OCI-LY3 (cell line): ENCODE data around the gene L3HYPDH.

ENCODE experiments used
- H2AFZ ChIP-seq: fragments of 200-600, 300-600 bp; shearing (Covaris generic); 2 replicates; pipeline ENCODE4 v1.6.0; 2014; ENCODE audit warnings: antibody characterized with exemption, low read depth, low read length
- H3K27ac ChIP-seq: fragments of 200-600, 300-600 bp; sonication (generic); 2 replicates; pipeline ENCODE4 v1.5.1; 2014; ENCODE audit warnings: mild to moderate bottlenecking, low read length, moderate library complexity, mixed read lengths
- H3K27me3 ChIP-seq: fragments of 200-600, 300-600 bp; sonication (generic); 2 replicates; pipeline ENCODE4 v1.6.1; 2014; ENCODE audit warnings: low read depth, low read length, mixed read lengths
- H3K36me3 ChIP-seq: fragments of 200-600, 300-600 bp; sonication (generic); replicated peaks from 2 replicates; pipeline ENCODE3; 2014; ENCODE audit warnings: low read depth, low read length, mixed read lengths
- H3K4me1 ChIP-seq: fragments of 300-600, 200-600 bp; sonication (generic); 2 replicates; pipeline ENCODE4 v1.6.1; 2014; ENCODE audit warnings: low read length, mixed read lengths
- H3K4me2 ChIP-seq: fragments of 200-600, 300-600 bp; sonication (generic); 2 replicates; pipeline ENCODE4 v1.6.1; 2014; ENCODE audit warnings: low read length, mixed read lengths
- H3K4me3 ChIP-seq: fragments of 300-600, 200-600 bp; sonication (generic); 2 replicates; pipeline ENCODE4 v1.5.1; 2014; ENCODE audit warnings: antibody characterized with exemption, mild to moderate bottlenecking, low read length, moderate library complexity
- H3K79me2 ChIP-seq: fragments of 300-600, 200-600 bp; shearing (Covaris generic); 2 replicates; pipeline ENCODE4 v1.6.1; 2014; ENCODE audit warnings: mild to moderate bottlenecking, low read length, mixed read lengths
- H3K9ac ChIP-seq: fragments of 300-600, 200-600 bp; shearing (Covaris generic); 2 replicates; pipeline ENCODE4 v1.6.0; 2014; ENCODE audit warnings: mild to moderate bottlenecking, low read length, moderate library complexity
- H3K9me3 ChIP-seq: fragments of 200-600, 300-600 bp; shearing (Covaris generic); 2 replicates; pipeline ENCODE4 v1.6.1; 2014; ENCODE audit warnings: low read length, mixed read lengths; ENCODE audit not compliant: insufficient read depth
- H4K20me1 ChIP-seq: fragments of 200-600, 300-600 bp; sonication (generic); 2 replicates; pipeline ENCODE4 v1.6.1; 2016; ENCODE audit warnings: low read length, mixed read lengths; ENCODE audit not compliant: insufficient read depth
- EZH2phosphoT487 ChIP-seq: fragments of 200-600 bp; shearing (Covaris generic); IDR thresholded peaks from 2 replicates; pipeline ENCODE4 v1.6.1; 2018; ENCODE audit warnings: antibody characterized with exemption, mixed run types, low read depth
- TF ChIP-seq, protein P1 (sequence below): fragments of 200-600, 300-600 bp; sonication (generic); IDR thresholded peaks from 2 replicates; pipeline ENCODE4 v1.5.1; 2014; ENCODE audit warnings: antibody characterized with exemption, low read length, low read depth

L3HYPDH gene

DNA sequence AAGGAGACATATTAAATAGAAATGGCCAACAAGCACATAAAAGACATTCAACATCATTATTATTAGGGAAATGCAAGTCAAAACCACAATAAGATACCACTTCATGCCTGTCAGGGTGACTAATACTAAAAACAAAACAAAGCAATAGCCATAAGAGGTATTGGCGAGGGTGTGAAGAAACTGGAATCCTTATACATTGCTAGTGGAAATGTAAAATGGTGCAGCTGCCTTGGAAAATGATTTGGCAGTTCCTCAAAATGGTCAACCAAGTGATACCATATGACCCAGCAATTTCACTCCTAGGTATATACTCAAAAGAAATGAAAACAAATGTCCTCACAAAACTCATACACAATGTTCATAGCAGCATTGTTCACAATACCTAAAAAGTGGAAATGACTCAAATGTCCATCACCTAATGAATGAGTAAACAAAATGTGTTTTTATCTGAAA lies 46.0 kb downstream of the L3HYPDH start:
- Histone ChIP-seq H2AFZ (no peak overlapping the region), H4K20me1 (no peaks in the 10 kb centered on the region), H3K9ac (no peak overlapping the region), H3K27ac (no peak overlapping the region), H3K79me2 (no peaks in the 10 kb centered on the region), H3K9me3 (no peaks in the 10 kb centered on the region), H3K36me3 (no peaks in the 10 kb centered on the region), H3K4me1 (peaks cover 12% of the 10 kb centered on the region), H3K4me3 (no peak overlapping the region), H3K4me2 (no peak overlapping the region), H3K27me3 (no peaks in the 10 kb centered on the region)
- TF ChIP-seq, protein P1, sequence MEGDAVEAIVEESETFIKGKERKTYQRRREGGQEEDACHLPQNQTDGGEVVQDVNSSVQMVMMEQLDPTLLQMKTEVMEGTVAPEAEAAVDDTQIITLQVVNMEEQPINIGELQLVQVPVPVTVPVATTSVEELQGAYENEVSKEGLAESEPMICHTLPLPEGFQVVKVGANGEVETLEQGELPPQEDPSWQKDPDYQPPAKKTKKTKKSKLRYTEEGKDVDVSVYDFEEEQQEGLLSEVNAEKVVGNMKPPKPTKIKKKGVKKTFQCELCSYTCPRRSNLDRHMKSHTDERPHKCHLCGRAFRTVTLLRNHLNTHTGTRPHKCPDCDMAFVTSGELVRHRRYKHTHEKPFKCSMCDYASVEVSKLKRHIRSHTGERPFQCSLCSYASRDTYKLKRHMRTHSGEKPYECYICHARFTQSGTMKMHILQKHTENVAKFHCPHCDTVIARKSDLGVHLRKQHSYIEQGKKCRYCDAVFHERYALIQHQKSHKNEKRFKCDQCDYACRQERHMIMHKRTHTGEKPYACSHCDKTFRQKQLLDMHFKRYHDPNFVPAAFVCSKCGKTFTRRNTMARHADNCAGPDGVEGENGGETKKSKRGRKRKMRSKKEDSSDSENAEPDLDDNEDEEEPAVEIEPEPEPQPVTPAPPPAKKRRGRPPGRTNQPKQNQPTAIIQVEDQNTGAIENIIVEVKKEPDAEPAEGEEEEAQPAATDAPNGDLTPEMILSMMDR, result no peak
- no peak for TF ChIP-seq EZH2phosphoT487

DNA sequence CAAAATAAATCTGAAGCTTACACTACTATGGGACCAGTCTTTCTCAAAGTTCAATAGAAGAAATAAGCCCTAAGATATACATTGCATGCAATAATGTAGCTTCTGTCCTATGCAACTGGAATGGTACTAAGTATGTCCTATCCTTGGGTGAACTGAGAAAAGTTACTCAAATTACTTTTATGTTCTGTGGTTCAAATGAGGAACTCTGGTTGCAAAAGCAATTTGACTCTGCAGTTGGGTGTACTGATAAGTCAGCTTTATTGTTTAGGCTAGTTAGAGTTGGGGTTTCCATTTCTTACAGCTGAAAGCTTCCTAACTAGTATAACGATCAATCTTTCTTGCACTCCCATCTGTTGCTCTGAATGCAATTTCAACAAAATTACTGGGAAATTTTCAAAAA lies 48.2 kb downstream of the L3HYPDH start:
- Histone ChIP-seq H3K4me1 (peaks cover 14% of the 10 kb centered on the region), H3K27me3 (no peaks in the 10 kb centered on the region), H3K9ac (no peak overlapping the region), H3K27ac (no peak overlapping the region), H3K9me3 (no peaks in the 10 kb centered on the region), H3K4me3 (no peak overlapping the region), H3K4me2 (no peak overlapping the region), H4K20me1 (no peaks in the 10 kb centered on the region), H3K36me3 (no peaks in the 10 kb centered on the region), H3K79me2 (no peaks in the 10 kb centered on the region), H2AFZ (no peak overlapping the region)
- TF ChIP-seq, protein P1, result no peak
- TF ChIP-seq EZH2phosphoT487, result no peak

DNA sequence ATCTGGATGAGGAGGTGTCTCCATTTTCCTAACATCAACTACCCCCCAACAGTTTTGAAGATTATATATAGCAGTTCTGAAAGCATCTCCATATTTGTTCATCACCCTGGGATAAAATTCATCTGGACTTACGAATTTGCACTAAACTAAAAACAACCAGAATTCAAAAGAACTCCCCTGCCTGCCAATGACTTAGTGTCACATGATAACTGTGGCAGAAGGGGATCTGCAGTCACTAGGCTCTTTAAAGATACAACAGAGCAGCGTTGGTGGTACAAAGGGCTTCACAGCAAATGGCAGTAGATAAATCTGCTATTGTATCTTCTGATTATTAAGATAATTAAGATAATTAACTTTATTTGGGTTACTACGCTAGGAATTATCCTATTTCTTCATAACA lies 49.1 kb downstream of the L3HYPDH start:
- Histone ChIP-seq H4K20me1 (no peaks in the 10 kb centered on the region), H2AFZ (no peak overlapping the region), H3K4me2 (no peak overlapping the region), H3K27ac (no peak overlapping the region), H3K9ac (no peak overlapping the region), H3K27me3 (no peaks in the 10 kb centered on the region), H3K4me3 (no peak overlapping the region), H3K36me3 (no peaks in the 10 kb centered on the region), H3K79me2 (no peaks in the 10 kb centered on the region), H3K9me3 (no peaks in the 10 kb centered on the region), H3K4me1 (peaks cover 14% of the 10 kb centered on the region)
- no peak for TF ChIP-seq EZH2phosphoT487
- TF ChIP-seq, protein P1, result no peak

DNA sequence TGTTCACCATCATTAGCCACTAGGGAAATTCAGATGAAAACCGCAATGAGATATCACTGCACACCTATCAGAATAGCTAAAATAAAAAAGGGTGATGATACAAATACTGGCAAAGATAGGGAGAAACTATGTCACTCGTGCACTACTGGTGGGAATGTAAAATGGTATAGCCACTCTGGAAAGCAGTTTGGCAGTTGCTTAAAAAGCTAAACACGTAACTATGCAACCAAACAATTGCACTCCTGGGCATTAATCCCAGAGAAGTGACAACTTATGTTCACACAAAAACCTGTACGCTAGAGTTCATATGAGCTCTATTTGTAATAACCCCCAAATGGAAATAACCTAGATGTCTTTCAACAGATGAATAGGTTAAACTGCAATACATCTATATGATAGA lies 54.4 kb downstream of the L3HYPDH start:
- Histone ChIP-seq H3K27me3 (no peaks in the 10 kb centered on the region), H3K79me2 (no peaks in the 10 kb centered on the region), H3K9me3 (no peaks in the 10 kb centered on the region), H4K20me1 (no peaks in the 10 kb centered on the region), H3K27ac (no peak overlapping the region), H3K4me1 (peaks cover 6% of the 10 kb centered on the region; the same call in 1 of the 2 replicates), H2AFZ (no peak overlapping the region), H3K9ac (no peak overlapping the region), H3K4me3 (no peak overlapping the region), H3K36me3 (no peaks in the 10 kb centered on the region), H3K4me2 (no peak overlapping the region)
- no peak for TF ChIP-seq EZH2phosphoT487
- TF ChIP-seq, protein P1, result no peak
